ENCODE data around the gene SPOUT1. TPM values are rescaled to one million over a fixed set of nuclear protein-coding genes. Genes with fewer than 3 reads are reported as not detected.

Gene SPOUT1
- total and polyA plus RNA-seq, 10 of the 15 experiments (the other 5 are each of a cell fraction or from before 2014, with no cell fraction given), result 5.7 to 95.0 (median 40.6) TPM

DNA sequence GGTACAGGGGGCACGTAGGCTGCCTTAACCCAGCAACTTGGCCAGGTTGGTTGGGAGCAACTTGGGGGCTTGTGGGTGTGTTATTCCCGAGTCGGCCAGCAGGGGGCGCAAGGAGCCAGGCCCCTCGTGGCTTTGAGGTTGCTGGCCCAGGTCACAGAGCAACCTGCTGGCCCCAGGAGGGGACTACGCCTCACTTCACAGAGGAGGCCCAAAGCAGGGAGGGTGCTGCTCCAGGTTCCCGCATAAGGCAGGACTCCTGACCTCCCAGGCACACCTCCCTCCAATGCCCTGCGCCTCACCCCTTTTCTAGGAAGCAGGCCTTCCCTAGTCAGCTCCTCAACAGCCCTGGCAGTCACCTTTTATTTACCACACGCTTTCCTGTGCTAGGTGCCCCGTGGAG is 34.1 kb upstream of the SPOUT1 start (continued):
- TF ChIP-seq, protein P1, sequence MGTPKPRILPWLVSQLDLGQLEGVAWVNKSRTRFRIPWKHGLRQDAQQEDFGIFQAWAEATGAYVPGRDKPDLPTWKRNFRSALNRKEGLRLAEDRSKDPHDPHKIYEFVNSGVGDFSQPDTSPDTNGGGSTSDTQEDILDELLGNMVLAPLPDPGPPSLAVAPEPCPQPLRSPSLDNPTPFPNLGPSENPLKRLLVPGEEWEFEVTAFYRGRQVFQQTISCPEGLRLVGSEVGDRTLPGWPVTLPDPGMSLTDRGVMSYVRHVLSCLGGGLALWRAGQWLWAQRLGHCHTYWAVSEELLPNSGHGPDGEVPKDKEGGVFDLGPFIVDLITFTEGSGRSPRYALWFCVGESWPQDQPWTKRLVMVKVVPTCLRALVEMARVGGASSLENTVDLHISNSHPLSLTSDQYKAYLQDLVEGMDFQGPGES (IDR thresholded peaks at IDR 0.05), result no peak
- TF ChIP-seq, protein P2, sequence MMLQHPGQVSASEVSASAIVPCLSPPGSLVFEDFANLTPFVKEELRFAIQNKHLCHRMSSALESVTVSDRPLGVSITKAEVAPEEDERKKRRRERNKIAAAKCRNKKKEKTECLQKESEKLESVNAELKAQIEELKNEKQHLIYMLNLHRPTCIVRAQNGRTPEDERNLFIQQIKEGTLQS (IDR thresholded peaks at IDR 0.05; ENCODE audit: borderline replicate concordance, extremely low read depth, low read depth, low read length), result no peak
- TF ChIP-seq MTA3 (IDR thresholded peaks at IDR 0.05; ENCODE audit: borderline replicate concordance, low read length) (no peak), NBN (IDR thresholded peaks at IDR 0.05) (no peak), TCF12 (IDR thresholded peaks at IDR 0.05; ENCODE audit: low read depth, low read length) (no peak), ZNF274 (IDR thresholded peaks at IDR 0.05; ENCODE audit: insufficient read depth, insufficient read length) (no peak), STAT1 (conservative IDR thresholded peaks at IDR 0.05) (no peak), STAT3 (IDR thresholded peaks at IDR 0.05; ENCODE audit: low read depth, low read length) (no peak), EGR1 (IDR thresholded peaks at IDR 0.05; ENCODE audit: borderline replicate concordance in 1 of 2, low read depth in 2 of 2, low read length in 2 of 2) (no peak), CBX5 (IDR thresholded peaks at IDR 0.05; ENCODE audit: low read depth) (no peak), PAX5 (IDR thresholded peaks at IDR 0.05; ENCODE audit: borderline replicate concordance, low read depth, low read length) (peak; percentile 38; the same call in 1 of the 2 replicates), ZNF217 (IDR thresholded peaks at IDR 0.05) (no peak), CHD2 (IDR thresholded peaks at IDR 0.05; ENCODE audit: borderline replicate concordance, low read depth, low read length) (no peak), ZZZ3 (IDR thresholded peaks at IDR 0.05; ENCODE audit: control insufficient read depth, insufficient read length, low read depth) (no peak), CBFB (IDR thresholded peaks at IDR 0.05; ENCODE audit: low read depth) (no peak), BRCA1 (IDR thresholded peaks at IDR 0.05; ENCODE audit: low read depth, low read length) (no peak), ZNF207 (IDR thresholded peaks at IDR 0.05; ENCODE audit: borderline replicate concordance) (no peak), NFYA (IDR thresholded peaks at IDR 0.05; ENCODE audit: borderline replicate concordance, low read depth, low read length) (no peak), CHD1 (IDR thresholded peaks at IDR 0.05; ENCODE audit: low read depth, low read length) (no peak), SP1 (IDR thresholded peaks at IDR 0.05; ENCODE audit: low read depth, low read length) (peak; percentile 30), MEF2B (IDR thresholded peaks at IDR 0.05; ENCODE audit: partially characterized antibody, poor library complexity, severe bottlenecking) (no peak)
- TF ChIP-seq, protein P3, sequence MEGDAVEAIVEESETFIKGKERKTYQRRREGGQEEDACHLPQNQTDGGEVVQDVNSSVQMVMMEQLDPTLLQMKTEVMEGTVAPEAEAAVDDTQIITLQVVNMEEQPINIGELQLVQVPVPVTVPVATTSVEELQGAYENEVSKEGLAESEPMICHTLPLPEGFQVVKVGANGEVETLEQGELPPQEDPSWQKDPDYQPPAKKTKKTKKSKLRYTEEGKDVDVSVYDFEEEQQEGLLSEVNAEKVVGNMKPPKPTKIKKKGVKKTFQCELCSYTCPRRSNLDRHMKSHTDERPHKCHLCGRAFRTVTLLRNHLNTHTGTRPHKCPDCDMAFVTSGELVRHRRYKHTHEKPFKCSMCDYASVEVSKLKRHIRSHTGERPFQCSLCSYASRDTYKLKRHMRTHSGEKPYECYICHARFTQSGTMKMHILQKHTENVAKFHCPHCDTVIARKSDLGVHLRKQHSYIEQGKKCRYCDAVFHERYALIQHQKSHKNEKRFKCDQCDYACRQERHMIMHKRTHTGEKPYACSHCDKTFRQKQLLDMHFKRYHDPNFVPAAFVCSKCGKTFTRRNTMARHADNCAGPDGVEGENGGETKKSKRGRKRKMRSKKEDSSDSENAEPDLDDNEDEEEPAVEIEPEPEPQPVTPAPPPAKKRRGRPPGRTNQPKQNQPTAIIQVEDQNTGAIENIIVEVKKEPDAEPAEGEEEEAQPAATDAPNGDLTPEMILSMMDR (IDR thresholded peaks at IDR 0.05 in 2 of 3, conservative IDR thresholded peaks at IDR 0.05 in 1 of 3; ENCODE audit: control insufficient read depth in 2 of 3, extremely low read depth in 1 of 3, insufficient read depth in 1 of 3, low read depth in 3 of 3, low read length in 3 of 3), result peak; percentile 94 to 98 (median 95)
- TF ChIP-seq, protein P4, sequence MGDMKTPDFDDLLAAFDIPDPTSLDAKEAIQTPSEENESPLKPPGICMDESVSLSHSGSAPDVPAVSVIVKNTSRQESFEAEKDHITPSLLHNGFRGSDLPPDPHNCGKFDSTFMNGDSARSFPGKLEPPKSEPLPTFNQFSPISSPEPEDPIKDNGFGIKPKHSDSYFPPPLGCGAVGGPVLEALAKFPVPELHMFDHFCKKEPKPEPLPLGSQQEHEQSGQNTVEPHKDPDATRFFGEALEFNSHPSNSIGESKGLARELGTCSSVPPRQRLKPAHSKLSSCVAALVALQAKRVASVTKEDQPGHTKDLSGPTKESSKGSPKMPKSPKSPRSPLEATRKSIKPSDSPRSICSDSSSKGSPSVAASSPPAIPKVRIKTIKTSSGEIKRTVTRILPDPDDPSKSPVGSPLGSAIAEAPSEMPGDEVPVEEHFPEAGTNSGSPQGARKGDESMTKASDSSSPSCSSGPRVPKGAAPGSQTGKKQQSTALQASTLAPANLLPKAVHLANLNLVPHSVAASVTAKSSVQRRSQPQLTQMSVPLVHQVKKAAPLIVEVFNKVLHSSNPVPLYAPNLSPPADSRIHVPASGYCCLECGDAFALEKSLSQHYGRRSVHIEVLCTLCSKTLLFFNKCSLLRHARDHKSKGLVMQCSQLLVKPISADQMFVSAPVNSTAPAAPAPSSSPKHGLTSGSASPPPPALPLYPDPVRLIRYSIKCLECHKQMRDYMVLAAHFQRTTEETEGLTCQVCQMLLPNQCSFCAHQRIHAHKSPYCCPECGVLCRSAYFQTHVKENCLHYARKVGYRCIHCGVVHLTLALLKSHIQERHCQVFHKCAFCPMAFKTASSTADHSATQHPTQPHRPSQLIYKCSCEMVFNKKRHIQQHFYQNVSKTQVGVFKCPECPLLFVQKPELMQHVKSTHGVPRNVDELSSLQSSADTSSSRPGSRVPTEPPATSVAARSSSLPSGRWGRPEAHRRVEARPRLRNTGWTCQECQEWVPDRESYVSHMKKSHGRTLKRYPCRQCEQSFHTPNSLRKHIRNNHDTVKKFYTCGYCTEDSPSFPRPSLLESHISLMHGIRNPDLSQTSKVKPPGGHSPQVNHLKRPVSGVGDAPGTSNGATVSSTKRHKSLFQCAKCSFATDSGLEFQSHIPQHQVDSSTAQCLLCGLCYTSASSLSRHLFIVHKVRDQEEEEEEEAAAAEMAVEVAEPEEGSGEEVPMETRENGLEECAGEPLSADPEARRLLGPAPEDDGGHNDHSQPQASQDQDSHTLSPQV (IDR thresholded peaks at IDR 0.05), result no peak
- TF ChIP-seq, protein P5, sequence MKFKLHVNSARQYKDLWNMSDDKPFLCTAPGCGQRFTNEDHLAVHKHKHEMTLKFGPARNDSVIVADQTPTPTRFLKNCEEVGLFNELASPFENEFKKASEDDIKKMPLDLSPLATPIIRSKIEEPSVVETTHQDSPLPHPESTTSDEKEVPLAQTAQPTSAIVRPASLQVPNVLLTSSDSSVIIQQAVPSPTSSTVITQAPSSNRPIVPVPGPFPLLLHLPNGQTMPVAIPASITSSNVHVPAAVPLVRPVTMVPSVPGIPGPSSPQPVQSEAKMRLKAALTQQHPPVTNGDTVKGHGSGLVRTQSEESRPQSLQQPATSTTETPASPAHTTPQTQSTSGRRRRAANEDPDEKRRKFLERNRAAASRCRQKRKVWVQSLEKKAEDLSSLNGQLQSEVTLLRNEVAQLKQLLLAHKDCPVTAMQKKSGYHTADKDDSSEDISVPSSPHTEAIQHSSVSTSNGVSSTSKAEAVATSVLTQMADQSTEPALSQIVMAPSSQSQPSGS (IDR thresholded peaks at IDR 0.05; ENCODE audit: low read length), result no peak

Data from GM12878 (cell line).